Bronchial epithelial cell (primary cell): Measurements from ENCODE around the gene OSBP2. TPM values are rescaled to one million over a fixed set of nuclear protein-coding genes. Genes with fewer than 3 reads are reported as not detected.
A peak's percentile ranks its signal among the peaks of the same experiment; 100 is the strongest.

Experiments
- DNase-seq: peaks from one replicate; pipeline ENCODE4 v3.0.0-alpha.2; 2010; ENCODE audit warnings: low read depth
- FAIRE-seq: peaks from 2 replicates; lab custom pipeline; 2011; peaks lifted over from hg19 to GRCh38; lab: Jason Lieb, UNC
- H3K27me3 ChIP-seq: 2 replicates; pipeline ENCODE4 v1.5.1; 2011; ENCODE audit warnings: low read length; ENCODE audit not compliant: control insufficient read depth, insufficient read depth
- H3K36me3 ChIP-seq: 2 replicates; pipeline ENCODE4 v1.5.1; 2011; ENCODE audit warnings: low read length; ENCODE audit not compliant: control insufficient read depth, insufficient read depth
- H3K4me3 ChIP-seq: 2 replicates; pipeline ENCODE4 v1.5.1; 2011; ENCODE audit warnings: mild to moderate bottlenecking, low read depth, low read length, control low read depth
- total RNA-seq: library from RNA; depleted of rRNA; stranded (reverse); fragments of >200 nt; gene quantifications from 2 replicates; pipeline ENCODE4 v1.2.1, GENCODE V29; 2014
- TF ChIP-seq, protein P1 (sequence below): IDR thresholded peaks from 2 replicates; pipeline ENCODE4 v1.5.1; 2011; ENCODE audit warnings: mild to moderate bottlenecking, moderate library complexity, low read length, control low read depth, inconsistent platforms; ENCODE audit not compliant: insufficient read depth, severe bottlenecking

Gene OSBP2
- 23.4 and 32.8 TPM in 2 replicates for total RNA-seq

DNA sequence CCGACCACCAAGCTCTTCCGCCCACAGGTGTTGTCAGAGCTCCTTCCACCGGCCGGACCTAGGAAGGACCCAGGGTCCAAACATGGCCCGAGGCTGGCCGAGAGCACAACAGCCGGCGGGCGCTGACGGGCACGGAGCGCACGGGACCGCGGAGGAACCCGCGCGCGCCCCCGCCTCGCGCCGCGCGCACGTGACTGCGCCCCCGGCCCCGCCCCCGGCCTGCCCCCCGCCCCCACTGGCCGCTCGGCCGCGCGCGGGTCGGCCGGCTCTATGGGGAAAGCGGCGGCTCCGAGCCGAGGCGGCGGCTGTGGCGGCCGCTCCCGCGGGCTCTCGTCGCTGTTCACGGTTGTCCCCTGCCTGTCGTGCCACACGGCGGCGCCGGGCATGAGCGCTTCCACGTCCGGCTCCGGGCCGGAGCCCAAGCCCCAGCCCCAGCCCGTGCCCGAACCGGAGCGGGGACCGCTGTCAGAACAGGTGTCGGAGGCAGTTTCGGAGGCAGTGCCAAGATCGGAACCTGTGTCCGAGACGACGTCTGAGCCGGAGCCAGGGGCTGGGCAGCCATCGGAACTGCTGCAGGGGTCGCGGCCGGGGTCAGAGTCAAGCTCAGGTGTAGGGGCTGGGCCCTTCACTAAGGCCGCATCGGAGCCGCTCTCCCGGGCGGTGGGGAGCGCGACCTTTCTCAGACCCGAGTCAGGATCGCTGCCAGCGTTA lies at the start of gene OSBP2:
OSBP2 (plus strand) TSS at position 235 of the 711 bp plus-strand sequence; CDS start at position 271, 36 bp downstream.
- FAIRE-seq: no peak
- peak within 1 kb of the TSS; percentile 48 for H3K4me3 ChIP-seq
- TF ChIP-seq, protein P1, sequence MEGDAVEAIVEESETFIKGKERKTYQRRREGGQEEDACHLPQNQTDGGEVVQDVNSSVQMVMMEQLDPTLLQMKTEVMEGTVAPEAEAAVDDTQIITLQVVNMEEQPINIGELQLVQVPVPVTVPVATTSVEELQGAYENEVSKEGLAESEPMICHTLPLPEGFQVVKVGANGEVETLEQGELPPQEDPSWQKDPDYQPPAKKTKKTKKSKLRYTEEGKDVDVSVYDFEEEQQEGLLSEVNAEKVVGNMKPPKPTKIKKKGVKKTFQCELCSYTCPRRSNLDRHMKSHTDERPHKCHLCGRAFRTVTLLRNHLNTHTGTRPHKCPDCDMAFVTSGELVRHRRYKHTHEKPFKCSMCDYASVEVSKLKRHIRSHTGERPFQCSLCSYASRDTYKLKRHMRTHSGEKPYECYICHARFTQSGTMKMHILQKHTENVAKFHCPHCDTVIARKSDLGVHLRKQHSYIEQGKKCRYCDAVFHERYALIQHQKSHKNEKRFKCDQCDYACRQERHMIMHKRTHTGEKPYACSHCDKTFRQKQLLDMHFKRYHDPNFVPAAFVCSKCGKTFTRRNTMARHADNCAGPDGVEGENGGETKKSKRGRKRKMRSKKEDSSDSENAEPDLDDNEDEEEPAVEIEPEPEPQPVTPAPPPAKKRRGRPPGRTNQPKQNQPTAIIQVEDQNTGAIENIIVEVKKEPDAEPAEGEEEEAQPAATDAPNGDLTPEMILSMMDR: peak; percentile 9
- no peaks in the 10 kb centered on the region for H3K36me3 ChIP-seq
- H3K27me3 ChIP-seq: peaks cover 3% of the 10 kb centered on the region
- DNase-seq: no peak

DNA sequence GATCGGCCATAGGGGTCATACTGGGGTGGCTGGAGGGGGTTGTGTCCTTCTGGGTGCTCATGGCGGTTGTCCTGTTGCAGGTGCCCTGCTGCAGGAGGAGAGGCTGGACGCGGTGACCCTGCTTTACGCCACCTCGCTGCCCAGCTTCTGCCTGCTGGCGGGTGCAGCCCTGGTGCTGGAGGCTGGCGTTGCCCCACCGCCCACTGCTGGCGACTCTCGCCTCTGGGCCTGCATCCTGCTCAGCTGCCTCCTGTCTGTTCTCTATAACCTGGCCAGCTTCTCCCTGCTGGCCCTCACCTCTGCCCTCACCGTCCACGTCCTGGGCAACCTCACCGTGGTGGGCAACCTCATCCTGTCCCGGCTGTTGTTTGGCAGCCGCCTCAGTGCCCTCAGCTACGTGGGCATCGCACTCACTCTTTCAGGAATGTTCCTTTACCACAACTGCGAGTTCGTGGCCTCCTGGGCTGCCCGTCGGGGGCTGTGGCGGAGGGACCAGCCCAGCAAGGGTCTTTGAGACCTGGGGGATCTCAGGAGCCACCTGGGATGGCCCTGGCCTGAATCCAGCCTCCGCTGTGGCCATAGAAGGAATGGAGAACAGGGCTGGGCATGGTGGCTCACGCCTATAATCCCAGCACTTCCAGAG lies 48.0 kb upstream of the OSBP2 start:
- Histone ChIP-seq H3K4me3 (no peak overlapping the region), H3K36me3 (no peaks in the 10 kb centered on the region), H3K27me3 (no peaks in the 10 kb centered on the region)
- TF ChIP-seq, protein P1: no peak
- DNase-seq: no peak
- FAIRE-seq: no peak

- TF ChIP-seq, protein P1: no peak
- Histone ChIP-seq H3K4me3 (no peak overlapping the region), H3K36me3 (no peaks in the 10 kb centered on the region), H3K27me3 (no peaks in the 10 kb centered on the region)
- FAIRE-seq: no peak
- no peak for DNase-seq
Observed at GRCh38 chr22:30647536-30647935, 47.1 kb upstream of the OSBP2 start.

GRCh38 chr22:30648825-30649224 lies 45.8 kb upstream of the OSBP2 start:
- TF ChIP-seq, protein P1: no peak
- H3K36me3 ChIP-seq: no peaks in the 10 kb centered on the region
- no peaks in the 10 kb centered on the region for H3K27me3 ChIP-seq
- FAIRE-seq (no peak), DNase-seq (no peak)
- no peak overlapping the region for H3K4me3 ChIP-seq

DNA sequence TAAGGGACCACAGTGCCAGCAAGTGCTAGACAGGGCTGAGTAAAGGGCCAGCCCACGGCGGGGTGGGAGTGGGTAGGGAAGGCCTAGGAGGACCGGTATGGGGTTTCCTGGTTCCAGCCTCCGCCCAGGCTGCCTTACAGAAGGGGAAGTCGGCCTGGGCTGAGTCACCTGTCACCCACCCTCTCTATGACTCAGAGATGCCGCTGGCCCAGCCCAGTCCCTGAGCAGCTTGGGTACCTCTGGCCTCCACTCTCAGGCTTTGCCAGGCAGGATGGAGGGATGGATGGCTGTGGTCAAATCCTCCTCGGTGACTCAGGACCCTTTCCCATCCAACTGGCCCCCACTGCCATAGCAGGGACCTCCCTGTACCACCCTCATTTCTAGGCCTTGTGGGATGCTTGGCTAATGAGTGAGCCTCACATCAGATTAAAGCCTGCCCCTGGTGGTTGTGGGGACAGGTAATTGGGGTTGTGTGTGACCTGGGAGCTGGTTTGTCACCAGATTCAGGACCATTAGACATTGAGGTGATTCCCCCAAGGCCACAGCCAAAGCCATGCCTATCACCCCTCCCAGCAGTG lies 45.2 kb upstream of the OSBP2 start:
- FAIRE-seq (peak; percentile 89), DNase-seq (peak; percentile 88)
- TF ChIP-seq, protein P1: peak; percentile 24
- no peak overlapping the region for H3K4me3 ChIP-seq
- H3K27me3 ChIP-seq: no peaks in the 10 kb centered on the region
- H3K36me3 ChIP-seq: no peaks in the 10 kb centered on the region
